ENCODE data around the gene CD27. TPM values are rescaled to one million over a fixed set of nuclear protein-coding genes. Genes with fewer than 3 reads are reported as not detected.
A peak's percentile ranks its signal among the peaks of the same experiment; 100 is the strongest.

The CD27 gene
- total and polyA plus RNA-seq, 2 of the 8 experiments (the other 6 are each of a cell fraction or from before 2014, with no cell fraction given) = 0.28 to 0.39 TPM

- H3K4me2 ChIP-seq (ENCODE audit: insufficient read depth in 1 of 2, low read depth in 2 of 2, low read length in 2 of 2) = peak overlapping the region; percentile 8 to 97; a peak in 1 of 4 replicates
- H3K4ac ChIP-seq (replicated peaks; ENCODE audit: insufficient read length, low read depth, low read length) = no peak overlapping the region
- no peak overlapping the region for H2BK12ac ChIP-seq (ENCODE audit: low read depth, low read length)
- no peak overlapping the region for H3K18ac ChIP-seq (ENCODE audit: extremely low read depth, low read length)
- no peak overlapping the region for H4K5ac ChIP-seq (ENCODE audit: insufficient read length, low read depth, low read length)
- ChIA-PET CTCF (ENCODE audit: partially characterized antibody) (interaction anchor here (0.9 to 1.5 kb wide), 3 partner anchors 45 to 185 kb away, joined by 3 to 8 read pairs (median 4); no protein-coding TSS in a partner anchor), POLR2A (ENCODE audit: partially characterized antibody) (interaction anchor here (1.7 to 6.1 kb wide), 12 partner anchors 11 to 185 kb away, joined by 3 to 84 read pairs (median 25); partner anchors contain the start of genes CD27, GAPDH, MRPL51 and NCAPD2)
- no peak overlapping the region for H3K27ac ChIP-seq (ENCODE audit: low read depth, low read length)
- H2AFZ ChIP-seq (ENCODE audit: low read length) = no peak overlapping the region
- H3K27me3 ChIP-seq (replicated peaks in 1 of 4; ENCODE audit: control insufficient read depth in 3 of 4, extremely low read depth in 1 of 4, insufficient read depth in 3 of 4, low read length in 3 of 4) = no peaks in the 10 kb centered on the region; a peak in 1 of 7 replicates
- WGBS, 2 experiments (ENCODE audit: extremely low coverage in 1 of 2, insufficient coverage in 1 of 2, insufficient read length in 1 of 2, insufficient replicate concordance in 2 of 2, low coverage in 1 of 2, low lambda C conversion rate in 2 of 2, missing lambda C conversion rate in 1 of 2) = 85% methylated on average over 6 of the region's 6 CpGs; no CpG with 5 or more reads in 1 of the 2 experiments
- H4K8ac ChIP-seq (ENCODE audit: extremely low read depth, insufficient read depth, low read length) = no peak overlapping the region
- no peaks in the 10 kb centered on the region for H3K9me3 ChIP-seq (ENCODE audit: insufficient read depth in 2 of 2, low read depth in 1 of 2, low read length in 1 of 2)
- peaks cover 3 to 7% (median 3%) of the 10 kb centered on the region in 4 experiments; a peak in 3 of 7 replicates for H3K4me1 ChIP-seq (replicated peaks in 1 of 4; ENCODE audit: control insufficient read depth in 3 of 4, insufficient read depth in 4 of 4, low read length in 3 of 4)
- DNase-seq (ENCODE audit: low read depth in 1 of 2, low spot score in 2 of 2) (no peak), FAIRE-seq (no peak)
- peaks cover 12% of the 10 kb centered on the region for H3K23me2 ChIP-seq (ENCODE audit: low read depth, low read length)
- H3K79me1 ChIP-seq (ENCODE audit: low read depth, low read length) = peaks cover 4% of the 10 kb centered on the region
- peak overlapping the region in 1 of 4 experiments; percentile 87; a peak in 2 of 8 replicates for H3K4me3 ChIP-seq (ENCODE audit: extremely low read depth in 1 of 4, insufficient read depth in 2 of 4, low read depth in 3 of 4, low read length in 4 of 4)
- no peak overlapping the region for H3K23ac ChIP-seq (ENCODE audit: insufficient read length)
- peaks cover 0 to 15% of the 10 kb centered on the region in 2 experiments; a peak in 2 of 4 replicates for H3K79me2 ChIP-seq (ENCODE audit: control insufficient read depth in 1 of 2, insufficient read depth in 2 of 2, low read length in 2 of 2)
- H4K91ac ChIP-seq (replicated peaks; ENCODE audit: insufficient read length, low read length) = no peak overlapping the region
- H3K14ac ChIP-seq (ENCODE audit: insufficient read length) = no peak overlapping the region
- H3K36me3 ChIP-seq (ENCODE audit: control insufficient read depth in 2 of 4, insufficient read depth in 4 of 4, low read length in 3 of 4) = peaks cover 5 to 18% (median 9%) of the 10 kb centered on the region in 4 experiments; a peak in 6 of 8 replicates
- no peak overlapping the region for H2BK20ac ChIP-seq (ENCODE audit: low read length)
- no peak overlapping the region for H2AK5ac ChIP-seq (ENCODE audit: low read depth, low read length)
- no peak overlapping the region for H3K56ac ChIP-seq (replicated peaks; ENCODE audit: insufficient read length, low read depth, low read length)
- H4K20me1 ChIP-seq (replicated peaks in 1 of 2; ENCODE audit: control insufficient read depth in 1 of 2, insufficient read depth in 2 of 2, low read length in 2 of 2) = peaks cover 0 to 10% of the 10 kb centered on the region in 2 experiments
- H3K9ac ChIP-seq (replicated peaks in 1 of 4; ENCODE audit: extremely low read depth in 1 of 4, low read depth in 3 of 4, low read length in 3 of 4) = no peak overlapping the region
- H2BK5ac ChIP-seq (ENCODE audit: low read depth, low read length) = no peak overlapping the region
- H2BK15ac ChIP-seq (ENCODE audit: low read length) = no peak overlapping the region
- no peak overlapping the region for H2BK120ac ChIP-seq (replicated peaks; ENCODE audit: low read depth, low read length)
- TF ChIP-seq ZNF274 (IDR thresholded peaks at IDR 0.05; ENCODE audit: borderline replicate concordance, extremely low read depth, low read length) (no peak), GABPA (IDR thresholded peaks at IDR 0.05; ENCODE audit: borderline replicate concordance, insufficient read depth, low read length) (no peak), HDAC2 (IDR thresholded peaks at IDR 0.05; ENCODE audit: borderline replicate concordance in 1 of 2, low read depth in 2 of 2, low read length in 2 of 2) (no peak), SIRT6 (IDR thresholded peaks at IDR 0.05; ENCODE audit: low read length) (no peak), POLR2A (IDR thresholded peaks at IDR 0.05; ENCODE audit: control extremely low read depth in 1 of 2, low read depth in 2 of 2, low read length in 2 of 2) (no peak), YY1 (IDR thresholded peaks at IDR 0.05; ENCODE audit: low read depth, low read length) (no peak), EP300 (IDR thresholded peaks at IDR 0.05; ENCODE audit: borderline replicate concordance in 1 of 2, low read depth in 2 of 2, low read length in 2 of 2) (no peak), TAF7 (optimal IDR thresholded peaks at IDR 0.05; ENCODE audit: borderline replicate concordance, low read depth, low read length) (no peak), RFX5 (IDR thresholded peaks at IDR 0.05; ENCODE audit: borderline replicate concordance, low read depth, low read length) (no peak), CEBPB (IDR thresholded peaks at IDR 0.05; ENCODE audit: low read depth, low read length) (no peak), RNF2 (IDR thresholded peaks at IDR 0.05; ENCODE audit: borderline replicate concordance, low read depth, low read length, missing control alignments, poor library complexity, severe bottlenecking) (no peak)
- TF ChIP-seq, protein P1, sequence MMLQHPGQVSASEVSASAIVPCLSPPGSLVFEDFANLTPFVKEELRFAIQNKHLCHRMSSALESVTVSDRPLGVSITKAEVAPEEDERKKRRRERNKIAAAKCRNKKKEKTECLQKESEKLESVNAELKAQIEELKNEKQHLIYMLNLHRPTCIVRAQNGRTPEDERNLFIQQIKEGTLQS (IDR thresholded peaks at IDR 0.05; ENCODE audit: insufficient read depth, low read depth, low read length) = no peak
Measured at GRCh38 chr12:6469092-6469491, 24.3 kb downstream of the CD27 start.
